Right lobe of liver (tissue), 6 donors: Measurements from ENCODE around the gene SLC39A2. TPM values are rescaled to one million over a fixed set of nuclear protein-coding genes. Genes with fewer than 3 reads are reported as not detected.
"Not testable (repeated sequence)": the region's sequence is repeated elsewhere in the genome, so short reads cannot be mapped to it uniquely, and the experiment has no call there.

Experiments
- ATAC-seq, 4 donors: fragments of 200-7000 bp; cut with Tn5 transposase; one replicate each; pipeline ENCODE4 v1.9.1; 2020; ENCODE audit warnings: mild to moderate bottlenecking in 4 of 4, moderate library complexity in 4 of 4
- DNase-seq, 3 donors: peaks; one replicate each; pipeline ENCODE4 v3.0.0-alpha.2; 2020
- H3K27ac ChIP-seq, 3 donors: fragments of 200-600 bp; one replicate each; pipeline ENCODE4 v1.8.0; 2022
- H3K27me3 ChIP-seq, 2 donors: fragments of 200-600 bp; one replicate each; pipeline ENCODE4 v1.8.0; 2022
- H3K36me3 ChIP-seq, 4 donors: fragments of 200-600 bp; sonication (generic) in 1 of 4; one replicate each; pipeline versions ENCODE4 v1.5.1 to v1.8.0; 2017 to 2022; ENCODE audit warnings: control low read depth in 1 of 4
- H3K4me1 ChIP-seq, 4 donors: fragments of 200-600 bp; sonication (generic) in 1 of 4; one replicate each; pipeline versions ENCODE4 v1.5.1 to v1.8.0; 2017 to 2022; ENCODE audit warnings: control low read depth in 1 of 4
- H3K4me3 ChIP-seq, 3 donors: fragments of 200-600 bp; one replicate each; pipeline ENCODE4 v1.8.0; 2022
- H3K9me3 ChIP-seq, 4 donors: fragments of 200-600 bp; sonication (generic) in 1 of 4; one replicate each; pipeline versions ENCODE4 v1.5.1 to v1.8.0; 2017 to 2022; ENCODE audit warnings: control low read depth in 1 of 4
- POLR2A ChIP-seq: fragments of 450-650 bp; IDR thresholded peaks from one replicate; pipeline ENCODE4 v1.6.1; 2017; ENCODE audit warnings: antibody characterized with exemption, mild to moderate bottlenecking
- WGBS: methylation state at CpG from one replicate; pipeline ENCODE4 v1.1.6; 2018; ENCODE audit warnings: low coverage, low lambda C conversion rate; ENCODE audit not compliant: insufficient coverage; ENCODE audit errors: missing lambda C conversion rate; 5-methylcytosine and 5-hydroxymethylcytosine counted together
- intact Hi-C, 2 donors: fragments of 100-400 bp; cut with DNase I; formaldehyde crosslinking; loops; one replicate each; pipeline versions ENCODE4 v1.11.2 to v1.14.1; 2022
- total RNA-seq, 6 experiments: library from RNA; depleted of rRNA in 2 of 6; stranded (reverse); fragments of >200 nt in 2 of 6; fragmentation: NEBNext Ultra II Directional in 3 of 6; extraction: Animal tissue kit (Norgen Biotek cat#: 25700) in 3 of 6; gene quantifications; one replicate each; pipeline versions ENCODE4 v1.1.0 to v1.2.4, GENCODE V29; 2016 to 2023
- TF ChIP-seq, protein P1 (sequence below), 4 donors: fragments of 200-600 bp in 3 of 4; fragments of 450-650 bp in 1 of 4; IDR thresholded peaks; one replicate each; pipeline versions ENCODE4 v1.5.1 to v1.8.0; 2016 to 2022; ENCODE audit warnings: antibody characterized with exemption in 4 of 4, mild to moderate bottlenecking in 2 of 4
- donor health status: DM: no; HTN: yes; CAD: no.
- donor health status: DM: no; HTN: no; CAD: no.
- donor health status: DM: no; HTN: no; CAD: no.
- donor health status: DM: no; HTN: yes; CAD: no.
- donor health status: DM: no; HTN: yes; CAD: no.

Gene SLC39A2
- total RNA-seq, 6 experiments from 2014 or later: not detected

DNA sequence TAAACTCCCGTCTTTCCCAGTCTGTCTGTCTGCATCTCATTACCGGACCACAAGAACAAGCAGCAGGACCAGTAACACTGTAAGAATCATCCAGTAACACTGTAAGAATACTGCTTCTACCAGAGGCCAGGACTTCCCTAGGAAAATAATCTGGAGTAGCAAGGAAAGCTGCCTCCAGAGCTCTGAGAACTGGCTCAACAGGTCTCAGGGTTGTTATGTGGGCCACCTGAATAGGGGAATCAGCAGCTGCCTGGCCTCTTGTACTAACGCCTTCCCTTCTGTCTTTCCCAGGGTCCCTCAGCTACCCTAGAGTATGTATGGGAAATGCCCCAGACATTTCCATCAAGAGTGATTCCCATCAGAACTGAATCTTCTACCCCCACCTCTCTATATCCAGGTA, 954 bp upstream of the SLC39A2 start:
- no peaks in the 10 kb centered on the region for H3K9me3 ChIP-seq
- peaks cover 9 to 41% (median 23%) of the 10 kb centered on the region in 4 donors for H3K36me3 ChIP-seq
- ATAC-seq: no peak
- TF ChIP-seq, protein P1, sequence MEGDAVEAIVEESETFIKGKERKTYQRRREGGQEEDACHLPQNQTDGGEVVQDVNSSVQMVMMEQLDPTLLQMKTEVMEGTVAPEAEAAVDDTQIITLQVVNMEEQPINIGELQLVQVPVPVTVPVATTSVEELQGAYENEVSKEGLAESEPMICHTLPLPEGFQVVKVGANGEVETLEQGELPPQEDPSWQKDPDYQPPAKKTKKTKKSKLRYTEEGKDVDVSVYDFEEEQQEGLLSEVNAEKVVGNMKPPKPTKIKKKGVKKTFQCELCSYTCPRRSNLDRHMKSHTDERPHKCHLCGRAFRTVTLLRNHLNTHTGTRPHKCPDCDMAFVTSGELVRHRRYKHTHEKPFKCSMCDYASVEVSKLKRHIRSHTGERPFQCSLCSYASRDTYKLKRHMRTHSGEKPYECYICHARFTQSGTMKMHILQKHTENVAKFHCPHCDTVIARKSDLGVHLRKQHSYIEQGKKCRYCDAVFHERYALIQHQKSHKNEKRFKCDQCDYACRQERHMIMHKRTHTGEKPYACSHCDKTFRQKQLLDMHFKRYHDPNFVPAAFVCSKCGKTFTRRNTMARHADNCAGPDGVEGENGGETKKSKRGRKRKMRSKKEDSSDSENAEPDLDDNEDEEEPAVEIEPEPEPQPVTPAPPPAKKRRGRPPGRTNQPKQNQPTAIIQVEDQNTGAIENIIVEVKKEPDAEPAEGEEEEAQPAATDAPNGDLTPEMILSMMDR (IDR thresholded peaks at IDR 0.05): no peak
- TF ChIP-seq POLR2A: no peak
- H3K4me1 ChIP-seq: no peaks in the 10 kb centered on the region
- intact Hi-C loops: no loop called here
- no peak overlapping the region for H3K4me3 ChIP-seq
- H3K27ac ChIP-seq: no peak overlapping the region
- WGBS: 87% methylated on average over 2 of the region's 3 CpGs
- no peaks in the 10 kb centered on the region for H3K27me3 ChIP-seq
- DNase-seq: no peak

DNA sequence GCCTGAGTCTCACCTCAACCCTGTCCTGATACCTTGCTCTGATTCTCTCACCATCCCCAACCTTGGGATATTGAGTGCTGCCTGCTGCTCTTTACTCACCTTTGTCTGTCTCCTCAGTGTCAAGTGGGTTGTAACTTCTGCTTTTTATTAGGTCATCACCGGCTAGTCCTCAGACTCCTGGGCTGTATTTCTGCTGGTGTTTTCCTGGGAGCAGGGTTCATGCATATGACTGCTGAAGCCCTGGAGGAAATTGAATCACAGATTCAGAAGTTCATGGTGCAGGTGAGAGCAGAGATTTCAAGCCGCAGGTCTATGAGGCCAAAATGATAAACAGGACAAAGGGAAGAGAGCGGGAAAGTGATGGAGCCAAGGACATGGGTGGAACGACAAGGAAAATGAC, 498 bp downstream of the SLC39A2 start:
- TF ChIP-seq POLR2A: no peak
- TF ChIP-seq, protein P1 (IDR thresholded peaks at IDR 0.05): no peak
- intact Hi-C loops: no loop called here
- Histone ChIP-seq H3K4me3 (no peak overlapping the region), H3K36me3 (peaks cover 4 to 27% (median 17%) of the 10 kb centered on the region in 4 donors), H3K4me1 (no peaks in the 10 kb centered on the region), H3K9me3 (no peaks in the 10 kb centered on the region), H3K27ac (no peak overlapping the region), H3K27me3 (no peaks in the 10 kb centered on the region)
- ATAC-seq (no peak), DNase-seq (no peak)
- 69% methylated on average over 4 of the region's 4 CpGs for WGBS

DNA sequence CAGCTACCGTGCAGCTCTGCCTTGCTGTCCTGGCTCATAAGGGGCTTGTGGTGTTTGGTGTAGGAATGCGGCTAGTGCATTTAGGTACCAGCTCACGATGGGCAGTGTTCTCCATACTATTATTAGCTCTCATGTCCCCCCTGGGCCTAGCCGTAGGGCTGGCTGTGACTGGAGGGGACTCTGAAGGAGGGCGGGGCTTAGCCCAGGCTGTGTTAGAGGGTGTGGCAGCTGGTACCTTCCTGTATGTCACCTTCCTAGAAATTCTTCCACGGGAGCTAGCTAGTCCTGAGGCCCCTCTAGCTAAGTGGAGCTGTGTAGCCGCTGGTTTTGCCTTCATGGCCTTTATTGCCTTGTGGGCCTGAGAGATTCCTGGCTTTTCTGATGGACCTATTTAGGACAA, 2.1 kb downstream of the SLC39A2 start:
- intact Hi-C loops: no loop called here
- Histone ChIP-seq H3K4me3 (no peak overlapping the region), H3K4me1 (no peaks in the 10 kb centered on the region), H3K36me3 (peaks cover 0 to 11% (median 7%) of the 10 kb centered on the region in 4 donors), H3K27ac (no peak overlapping the region), H3K9me3 (no peaks in the 10 kb centered on the region), H3K27me3 (no peaks in the 10 kb centered on the region)
- no peak for ATAC-seq
- DNase-seq: no peak
- WGBS: 75% methylated on average over 4 of the region's 7 CpGs
- no peak for TF ChIP-seq POLR2A
- TF ChIP-seq, protein P1 (IDR thresholded peaks at IDR 0.05): no peak

DNA sequence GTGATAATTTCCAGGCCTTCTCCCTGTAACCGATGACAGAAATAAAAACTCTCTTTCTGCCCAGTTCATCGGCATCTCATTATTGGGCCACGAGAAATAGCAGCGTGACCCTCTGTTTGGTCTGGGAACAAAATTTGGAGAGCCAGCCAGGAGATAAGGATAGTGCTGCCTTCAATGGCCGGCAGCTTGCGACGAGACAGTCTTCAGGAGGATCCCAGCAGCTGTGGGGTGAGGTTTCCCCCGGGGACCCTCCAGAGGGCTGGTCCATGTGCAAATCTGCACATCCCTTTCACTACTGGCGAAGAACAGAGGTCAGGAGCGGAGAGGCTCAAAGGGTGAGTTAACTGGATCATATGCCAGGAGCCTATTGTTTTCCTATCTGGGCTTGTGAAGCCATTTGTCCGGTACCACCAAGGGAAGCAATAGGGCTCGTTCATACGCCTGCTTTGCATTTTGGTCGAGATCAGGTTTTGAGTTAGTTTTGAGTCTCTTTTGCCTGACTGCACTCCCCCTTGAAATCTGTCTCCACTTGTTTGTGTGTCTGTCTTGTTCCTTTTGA, 4.8 kb downstream of the SLC39A2 start:
- Histone ChIP-seq H3K27me3 (no peaks in the 10 kb centered on the region), H3K4me1 (no peaks in the 10 kb centered on the region), H3K27ac (no peak overlapping the region), H3K9me3 (no peaks in the 10 kb centered on the region), H3K36me3 (no peaks in the 10 kb centered on the region), H3K4me3 (no peak overlapping the region)
- ATAC-seq (peak in 1 of 4 donors; percentile 17), DNase-seq (no peak)
- intact Hi-C loops: no loop called here
- 69% methylated on average over 7 of the region's 14 CpGs for WGBS
- TF ChIP-seq, protein P1 (IDR thresholded peaks at IDR 0.05): no peak
- no peak for TF ChIP-seq POLR2A

DNA sequence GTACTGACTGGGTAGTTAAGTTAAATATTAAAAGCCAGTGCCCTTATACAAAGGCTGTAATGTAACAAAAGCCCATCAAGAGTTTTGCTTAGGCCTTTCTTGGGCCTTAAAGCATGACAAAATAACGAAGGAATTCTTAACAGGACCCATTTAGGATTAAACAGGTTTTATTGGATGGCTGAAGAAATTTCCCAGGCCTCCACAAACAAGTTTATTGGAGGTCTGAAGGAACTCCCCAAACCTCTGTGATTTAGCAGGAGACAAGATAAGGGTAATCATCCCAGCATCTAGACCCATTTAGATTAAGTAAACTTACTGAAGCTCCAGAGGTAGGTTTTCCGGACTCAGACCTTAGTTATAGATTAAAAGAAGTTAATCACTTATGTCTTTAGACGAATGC, 10.6 kb downstream of the SLC39A2 start:
- intact Hi-C loops: loop anchor here in 1 of 2 donors (10.0 kb wide), 1 partner anchor 85 kb away; the partner anchor contains the start of gene ZNF219
- not testable (repeated sequence) for H3K4me1 ChIP-seq

More for the DNA sequence above, 10.6 kb downstream of the SLC39A2 start:
- not testable (repeated sequence) for ATAC-seq, H3K27me3 ChIP-seq, DNase-seq, H3K9me3 ChIP-seq, H3K4me3 ChIP-seq, H3K27ac ChIP-seq, H3K36me3 ChIP-seq
- 57% methylated on average over 3 of the region's 3 CpGs for WGBS
